Skeletal muscle satellite cell (primary cell): ENCODE results near the gene HPGD.

Experiments used
- H3K27me3 ChIP-seq: 2 replicates; pipeline ENCODE4 v1.7.0; 2013; ENCODE audit warnings: low read length; ENCODE audit not compliant: control insufficient read depth, insufficient read depth
- H3K36me3 ChIP-seq: 2 replicates; pipeline ENCODE4 v1.7.0; 2013; ENCODE audit warnings: mild to moderate bottlenecking, control low read depth, low read length; ENCODE audit not compliant: insufficient read depth
- H3K4me1 ChIP-seq: 2 replicates; pipeline ENCODE4 v1.7.0; 2013; ENCODE audit warnings: low read length; ENCODE audit not compliant: control insufficient read depth, insufficient read depth
- H3K4me2 ChIP-seq: 2 replicates; pipeline ENCODE4 v1.7.0; 2013; ENCODE audit warnings: mild to moderate bottlenecking, low read length
- H3K4me3 ChIP-seq: 2 replicates; pipeline ENCODE4 v1.7.0; 2013; ENCODE audit warnings: low read length
- H3K9ac ChIP-seq: 2 replicates; pipeline ENCODE4 v1.7.0; 2013; ENCODE audit warnings: mild to moderate bottlenecking, low read depth, low read length, moderate library complexity
- H3K9me3 ChIP-seq: replicated peaks from 2 replicates; pipeline ENCODE4 v1.7.0; 2013; ENCODE audit warnings: mild to moderate bottlenecking, control low read depth, low read length

HPGD gene

DNA sequence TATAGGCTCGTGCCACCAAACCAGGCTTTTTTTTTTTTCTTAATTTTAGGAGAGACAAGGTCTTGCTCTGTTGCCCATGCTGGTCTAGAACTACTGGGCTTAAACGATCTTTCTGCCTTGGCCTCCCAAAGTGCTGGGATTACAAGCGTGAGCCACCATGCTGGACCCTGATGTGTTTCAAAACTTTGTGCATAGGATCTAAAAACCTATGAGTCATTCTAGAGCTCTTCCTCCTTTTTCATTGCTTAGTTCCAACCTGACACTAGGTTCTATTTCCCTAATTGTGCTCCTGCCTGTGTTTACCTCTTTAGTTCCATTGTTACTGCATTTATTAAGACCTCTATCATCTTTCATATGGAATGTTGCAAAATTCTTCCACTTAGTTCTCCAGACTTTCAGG is 57.3 kb downstream of the HPGD start:
- no peak overlapping the region for H3K4me2 ChIP-seq
- no peak overlapping the region for H3K4me3 ChIP-seq
- no peaks in the 10 kb centered on the region for H3K9me3 ChIP-seq

DNA sequence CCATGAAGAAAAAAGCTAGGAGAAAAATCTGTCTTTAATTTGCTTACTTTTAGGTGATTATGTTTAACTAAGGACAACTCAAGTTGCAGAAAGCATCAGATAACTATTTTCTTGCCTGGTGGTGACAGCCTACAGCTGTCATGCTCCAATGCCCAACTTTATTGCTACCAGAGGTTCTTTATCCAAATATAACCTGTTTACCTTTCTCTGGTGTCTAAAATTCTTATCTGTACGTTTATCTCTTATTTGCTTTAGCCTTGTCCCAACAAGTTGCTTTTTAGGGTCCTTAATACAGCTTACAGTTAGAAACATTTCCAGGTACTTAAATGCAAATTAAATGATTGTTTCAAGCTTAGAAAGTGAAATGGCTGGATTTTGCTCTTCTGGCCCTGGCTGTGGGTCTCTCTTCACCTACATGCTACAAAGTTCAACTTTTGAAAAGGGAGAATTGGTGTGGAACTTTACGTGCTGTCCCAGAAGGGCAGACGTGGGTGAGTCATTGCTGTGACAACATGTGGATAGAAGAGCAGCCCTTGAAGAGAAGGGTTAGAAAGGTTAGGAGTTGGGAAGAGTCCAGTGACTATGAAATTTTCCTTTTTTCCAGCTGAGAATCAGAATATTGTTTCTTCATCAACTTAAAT is 60.7 kb downstream of the HPGD start:
- no peaks in the 10 kb centered on the region for H3K36me3 ChIP-seq
- peaks cover 20% of the 10 kb centered on the region for H3K4me1 ChIP-seq
- no peaks in the 10 kb centered on the region for H3K9me3 ChIP-seq
- H3K9ac ChIP-seq, result no peak overlapping the region
- no peak overlapping the region for H3K4me3 ChIP-seq
- H3K4me2 ChIP-seq, result no peak overlapping the region
- no peaks in the 10 kb centered on the region for H3K27me3 ChIP-seq

More for the DNA sequence above, 57.3 kb downstream of the HPGD start:
- Histone ChIP-seq H3K27me3 (no peaks in the 10 kb centered on the region), H3K36me3 (no peaks in the 10 kb centered on the region), H3K9ac (no peak overlapping the region), H3K4me1 (peaks cover 27% of the 10 kb centered on the region)

DNA sequence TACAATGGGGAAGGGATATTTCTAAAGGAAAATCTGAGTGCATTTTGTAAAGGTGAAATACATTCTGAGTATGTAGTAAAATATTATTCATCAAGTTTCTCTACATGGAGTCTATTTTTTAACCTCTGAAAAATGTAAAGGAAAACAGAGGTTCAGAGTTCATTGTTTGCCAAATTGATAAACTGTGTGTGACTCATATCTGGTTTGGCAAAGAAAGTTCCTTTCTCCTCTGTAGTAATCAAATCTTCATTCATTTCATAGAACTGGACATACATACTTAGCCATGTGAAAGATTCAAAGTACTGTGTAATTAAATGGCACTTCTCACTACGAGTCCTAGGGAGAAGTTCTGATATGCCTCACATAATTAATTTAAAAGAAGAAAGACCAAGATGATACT is 61.6 kb downstream of the HPGD start:
- H3K4me2 ChIP-seq, result peak overlapping the region; percentile 44
- no peak overlapping the region for H3K4me3 ChIP-seq
- peaks cover 20% of the 10 kb centered on the region for H3K4me1 ChIP-seq
- H3K9me3 ChIP-seq, result no peaks in the 10 kb centered on the region
- H3K27me3 ChIP-seq, result no peaks in the 10 kb centered on the region
- no peaks in the 10 kb centered on the region for H3K36me3 ChIP-seq
- H3K9ac ChIP-seq, result no peak overlapping the region

DNA sequence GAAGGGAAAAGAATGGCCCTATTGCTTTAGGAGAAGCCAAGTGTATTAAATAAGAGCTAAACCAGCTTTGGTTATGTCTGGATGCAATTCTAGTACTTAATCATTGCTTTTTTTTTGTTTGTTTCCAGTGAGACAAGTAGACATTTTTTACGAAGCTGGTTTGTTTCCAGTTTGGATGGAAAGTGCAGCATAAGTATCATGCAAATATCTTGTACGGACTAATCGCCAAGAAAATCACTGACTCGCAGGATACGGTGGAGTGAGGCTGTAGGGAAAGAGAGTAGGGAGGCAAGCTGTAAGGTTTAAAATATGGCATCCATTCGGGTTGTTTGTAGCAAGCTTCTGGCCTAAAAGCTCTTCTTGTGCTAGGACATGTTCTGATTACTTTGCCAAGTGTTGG is 64.8 kb downstream of the HPGD start:
- H3K9ac ChIP-seq, result no peak overlapping the region

DNA sequence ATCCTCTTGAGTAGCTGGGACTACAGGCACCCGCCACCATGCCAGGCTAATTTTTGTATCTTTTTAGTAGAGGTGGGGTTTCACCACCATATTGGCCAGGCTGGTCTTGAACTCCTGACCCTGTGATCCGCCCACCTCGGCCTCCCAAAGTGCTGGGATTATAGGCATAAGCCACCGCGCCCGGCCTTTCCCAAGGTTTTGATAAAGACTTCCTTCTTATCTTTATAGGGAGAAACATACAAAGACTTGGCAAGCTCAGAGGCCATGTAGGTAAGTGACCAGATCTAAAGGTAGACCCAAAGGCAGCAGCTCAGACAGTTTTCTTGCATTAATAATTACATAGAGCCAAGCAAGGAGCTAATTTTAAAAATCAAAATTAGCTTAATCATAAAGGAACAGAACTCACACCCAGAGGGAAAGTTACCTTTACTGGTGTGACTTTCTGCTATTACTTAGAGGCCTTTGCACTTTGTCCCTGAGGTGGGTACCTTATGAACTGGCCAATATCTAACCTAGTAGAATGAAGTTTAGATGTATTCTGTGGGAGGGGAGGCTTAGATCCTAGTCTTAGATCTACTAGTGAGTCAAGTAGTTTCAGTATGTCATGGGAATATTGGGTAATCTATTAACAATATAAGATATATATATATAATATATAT is 67.3 kb downstream of the HPGD start:
- peaks cover 7% of the 10 kb centered on the region for H3K4me1 ChIP-seq
- no peak overlapping the region for H3K4me2 ChIP-seq
- H3K9ac ChIP-seq, result no peak overlapping the region
- no peaks in the 10 kb centered on the region for H3K36me3 ChIP-seq
- no peaks in the 10 kb centered on the region for H3K27me3 ChIP-seq
- H3K9me3 ChIP-seq, result no peaks in the 10 kb centered on the region
- H3K4me3 ChIP-seq, result no peak overlapping the region

More for the DNA sequence above, 64.8 kb downstream of the HPGD start:
- no peak overlapping the region for H3K4me3 ChIP-seq
- no peaks in the 10 kb centered on the region for H3K36me3 ChIP-seq
- peaks cover 20% of the 10 kb centered on the region for H3K4me1 ChIP-seq
- H3K4me2 ChIP-seq, result no peak overlapping the region
- no peaks in the 10 kb centered on the region for H3K27me3 ChIP-seq
- H3K9me3 ChIP-seq, result no peaks in the 10 kb centered on the region

DNA sequence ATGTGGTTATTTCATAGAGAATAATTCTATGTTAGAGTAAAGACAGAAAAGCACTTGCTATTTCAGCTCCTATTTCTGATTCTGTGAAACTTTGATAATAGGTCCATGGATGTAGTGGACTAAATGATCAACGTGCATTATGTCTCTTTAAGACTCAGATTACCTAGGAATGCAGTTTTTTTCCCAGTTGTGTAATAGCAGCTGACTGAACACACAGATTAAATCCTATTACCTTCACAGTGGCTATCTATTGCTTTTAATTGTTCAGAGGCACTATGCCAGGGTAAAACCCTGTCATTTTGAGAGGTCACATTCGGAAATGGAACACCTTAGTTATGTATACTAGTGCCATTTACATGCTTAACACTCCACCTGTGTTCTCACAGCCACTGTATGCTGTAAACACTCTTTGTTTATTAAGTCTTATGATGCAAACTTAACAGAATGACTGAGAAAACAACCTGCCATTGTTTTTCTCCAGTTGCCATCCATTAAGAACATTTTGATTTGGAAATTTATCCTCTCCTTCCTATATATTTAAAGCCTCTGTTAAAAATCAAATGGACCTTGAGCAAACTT is 70.5 kb downstream of the HPGD start:
- no peak overlapping the region for H3K9ac ChIP-seq
- H3K36me3 ChIP-seq, result no peaks in the 10 kb centered on the region
- peaks cover 8% of the 10 kb centered on the region for H3K4me1 ChIP-seq
- no peak overlapping the region for H3K4me2 ChIP-seq
- H3K9me3 ChIP-seq, result no peaks in the 10 kb centered on the region
- no peak overlapping the region for H3K4me3 ChIP-seq
- no peaks in the 10 kb centered on the region for H3K27me3 ChIP-seq

DNA sequence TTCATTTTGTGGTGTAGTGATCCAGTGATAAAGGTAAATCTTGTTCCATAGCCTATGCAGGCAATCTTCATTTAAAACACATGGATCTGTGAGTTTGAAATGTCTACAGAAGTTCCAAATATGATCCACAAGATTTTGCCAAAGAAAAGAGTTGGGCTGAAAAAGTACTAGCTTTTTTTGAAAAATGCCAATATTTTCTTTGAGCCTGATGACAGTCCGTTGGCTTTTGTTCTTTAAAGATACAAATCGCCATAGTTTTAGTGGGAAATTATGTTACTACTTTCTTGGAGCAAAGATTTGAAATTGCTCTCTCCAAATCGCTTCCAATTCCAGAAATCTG is 71.5 kb downstream of the HPGD start:
- Histone ChIP-seq H3K4me2 (no peak overlapping the region), H3K4me3 (no peak overlapping the region), H3K9me3 (no peaks in the 10 kb centered on the region), H3K27me3 (no peaks in the 10 kb centered on the region), H3K4me1 (peaks cover 8% of the 10 kb centered on the region), H3K9ac (no peak overlapping the region), H3K36me3 (no peaks in the 10 kb centered on the region)

DNA sequence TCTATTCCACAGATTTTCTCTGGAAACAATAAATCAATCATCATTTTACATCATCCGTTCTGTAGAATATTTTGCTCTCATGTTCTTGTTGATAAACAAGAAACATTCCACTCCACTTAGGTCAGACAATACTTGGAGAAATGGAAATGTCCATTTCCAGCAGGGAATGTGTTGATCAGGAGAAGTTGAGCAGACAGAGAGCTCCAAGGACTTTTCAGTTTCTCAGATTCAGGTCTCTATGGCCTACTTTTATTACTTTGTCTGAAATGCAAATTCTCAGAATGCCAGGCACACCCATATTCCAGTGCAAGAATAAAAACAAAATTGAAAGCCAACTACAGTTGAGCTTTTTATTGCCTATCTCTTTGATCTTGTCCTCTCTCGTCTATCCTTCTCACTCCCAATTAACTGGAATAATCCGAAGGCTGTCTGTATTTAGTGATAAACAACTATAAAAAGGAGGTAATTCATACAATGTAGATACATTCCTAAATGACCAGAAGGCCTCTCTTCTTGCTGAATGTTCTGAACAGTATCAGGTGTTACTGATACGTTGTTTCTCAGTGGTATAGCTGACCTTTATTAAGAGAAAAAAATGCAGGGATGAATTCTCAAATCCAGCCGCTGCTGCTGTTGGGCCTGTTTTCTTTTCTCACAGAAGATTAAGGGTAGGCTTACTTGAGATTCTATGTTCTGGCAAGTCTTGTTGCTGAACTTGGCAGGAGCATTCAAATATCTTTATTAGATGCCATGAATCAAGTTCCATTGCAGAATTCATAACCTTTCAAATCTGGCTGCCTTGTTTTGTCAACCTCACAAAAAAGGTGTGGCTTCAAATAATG is 72.1 kb downstream of the HPGD start:
- no peaks in the 10 kb centered on the region for H3K36me3 ChIP-seq
- no peak overlapping the region for H3K9ac ChIP-seq
- peaks cover 8% of the 10 kb centered on the region for H3K4me1 ChIP-seq
- no peak overlapping the region for H3K4me2 ChIP-seq
- no peaks in the 10 kb centered on the region for H3K9me3 ChIP-seq
- no peak overlapping the region for H3K4me3 ChIP-seq
- no peaks in the 10 kb centered on the region for H3K27me3 ChIP-seq

DNA sequence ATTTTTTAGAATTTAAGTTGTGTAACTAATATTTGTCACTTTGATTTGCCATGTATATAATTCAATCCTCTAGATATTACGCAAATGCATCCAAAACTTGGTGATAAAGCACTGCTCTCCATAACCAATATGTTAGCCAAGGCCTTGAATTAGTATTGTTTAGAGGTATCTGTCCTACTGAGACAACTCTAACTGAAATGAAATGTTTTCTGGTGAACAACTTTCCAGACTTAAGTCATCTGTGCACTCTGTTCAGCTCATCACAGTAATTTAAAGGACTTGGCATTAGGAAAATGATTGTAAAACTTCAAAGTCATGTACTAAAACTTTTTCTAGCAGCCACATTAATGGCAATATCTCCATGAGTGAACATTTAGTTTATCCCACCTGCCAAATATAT is 73.1 kb downstream of the HPGD start:
- Histone ChIP-seq H3K36me3 (no peaks in the 10 kb centered on the region), H3K9me3 (no peaks in the 10 kb centered on the region), H3K4me3 (no peak overlapping the region), H3K27me3 (no peaks in the 10 kb centered on the region), H3K4me2 (no peak overlapping the region), H3K9ac (no peak overlapping the region), H3K4me1 (peaks cover 8% of the 10 kb centered on the region)

DNA sequence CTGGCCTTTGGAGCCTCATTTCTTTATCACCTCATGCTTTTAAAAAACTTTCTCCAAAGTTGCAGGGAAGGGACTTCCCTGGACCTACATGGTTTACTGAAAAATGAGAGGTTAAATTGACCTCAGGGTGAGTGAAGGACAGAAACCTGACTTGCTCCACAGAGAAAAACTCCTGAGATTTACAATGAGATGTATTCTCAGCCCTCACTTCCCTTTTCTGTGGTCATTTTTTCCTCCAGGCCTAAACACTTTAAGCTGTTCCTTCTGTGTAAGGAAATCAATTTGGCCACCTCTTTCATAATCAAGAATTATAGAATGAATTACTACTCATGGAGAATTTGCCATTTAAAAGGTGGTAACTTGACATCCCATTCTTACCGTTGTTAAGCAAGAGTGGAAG is 77.9 kb downstream of the HPGD start:
- Histone ChIP-seq H3K4me2 (no peak overlapping the region), H3K36me3 (no peaks in the 10 kb centered on the region), H3K9me3 (no peaks in the 10 kb centered on the region), H3K27me3 (no peaks in the 10 kb centered on the region), H3K9ac (no peak overlapping the region), H3K4me1 (no peaks in the 10 kb centered on the region), H3K4me3 (no peak overlapping the region)
